GM21390 (cell line): ENCODE results near the gene RAD51B.

Experiments
- ATAC-seq: cut with Tn5 transposase; IDR thresholded peaks from one replicate; pipeline ENCODE4 v1.9.1; 2021; ENCODE audit not compliant: unreplicated experiment

Gene RAD51B

GRCh38 chr14:68552075-68552474, 732.5 kb downstream of the RAD51B start:
- ATAC-seq: no peak

GRCh38 chr14:68552602-68553001, 733.0 kb downstream of the RAD51B start:
- no peak for ATAC-seq

- ATAC-seq: no peak
Measured at GRCh38 chr14:68553311-68553710, 733.7 kb downstream of the RAD51B start.

GRCh38 chr14:68554231-68554630, 734.7 kb downstream of the RAD51B start:
- ATAC-seq: no peak

- ATAC-seq: no peak
Measured at GRCh38 chr14:68556253-68556652, 736.7 kb downstream of the RAD51B start.

GRCh38 chr14:68557648-68558047, 738.1 kb downstream of the RAD51B start:
- ATAC-seq: no peak

- ATAC-seq: no peak
Measured at GRCh38 chr14:68558096-68558495, 738.5 kb downstream of the RAD51B start.

GRCh38 chr14:68559949-68560348, 740.4 kb downstream of the RAD51B start:
- no peak for ATAC-seq

GRCh38 chr14:68561531-68562007, 742.0 kb downstream of the RAD51B start:
- no peak for ATAC-seq

- no peak for ATAC-seq
Measured at GRCh38 chr14:68562911-68563250, 743.3 kb downstream of the RAD51B start.

- ATAC-seq: no peak
Measured at GRCh38 chr14:68563251-68564131, 743.9 kb downstream of the RAD51B start.

GRCh38 chr14:68564191-68564825, 744.7 kb downstream of the RAD51B start:
- ATAC-seq: no peak

GRCh38 chr14:68564826-68565759, 745.5 kb downstream of the RAD51B start:
- ATAC-seq: no peak

- no peak for ATAC-seq
Measured at GRCh38 chr14:68566075-68566474, 746.5 kb downstream of the RAD51B start.

- ATAC-seq: no peak
Measured at GRCh38 chr14:68568907-68569897, 749.6 kb downstream of the RAD51B start.

- no peak for ATAC-seq
Measured at GRCh38 chr14:68569970-68570409, 750.4 kb downstream of the RAD51B start.

- no peak for ATAC-seq
Measured at GRCh38 chr14:68571114-68571591, 751.6 kb downstream of the RAD51B start.

- no peak for ATAC-seq
Measured at GRCh38 chr14:68571928-68572525, 752.4 kb downstream of the RAD51B start.

GRCh38 chr14:68573126-68573525, 753.5 kb downstream of the RAD51B start:
- no peak for ATAC-seq
